Prostate gland (tissue), 2 donors: ENCODE data around the gene FLYWCH1.

Experiments
- CTCF ChIP-seq, 4 experiments: fragments of 200-600 bp in 2 of 4; fragments of 450-650 bp in 2 of 4; sonication (generic) in 2 of 4; IDR thresholded peaks; 1 replicate in 3 of 4; 2 replicates in 1 of 4; pipeline ENCODE4 v1.5.1; 2016 to 2019; ENCODE audit warnings: antibody characterized with exemption in 4 of 4, mild to moderate bottlenecking in 2 of 4, moderate library complexity in 2 of 4
- POLR2A ChIP-seq: fragments of 450-650 bp; IDR thresholded peaks from one replicate; pipeline ENCODE4 v1.6.1; 2016; ENCODE audit warnings: antibody characterized with exemption, mild to moderate bottlenecking

DNA sequence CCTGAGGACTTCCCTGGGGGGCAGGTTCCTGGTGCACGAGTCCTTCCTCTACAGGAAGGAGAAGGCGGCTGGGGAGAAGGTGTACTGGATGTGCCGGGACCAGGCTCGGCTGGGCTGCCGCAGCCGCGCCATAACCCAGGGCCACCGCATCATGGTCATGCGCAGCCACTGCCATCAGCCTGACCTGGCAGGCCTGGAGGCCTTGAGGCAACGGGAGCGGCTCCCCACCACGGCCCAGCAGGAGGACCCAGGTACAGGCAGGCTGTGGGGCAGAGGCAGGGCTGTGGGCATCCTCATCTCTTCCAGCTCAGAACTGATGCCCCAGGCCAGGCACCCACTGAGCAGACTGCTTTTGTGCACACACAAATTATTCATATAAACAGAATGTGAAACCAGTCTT is 26.5 kb downstream of the FLYWCH1 start:
- TF ChIP-seq CTCF (IDR thresholded peaks at IDR 0.05) (no peak), POLR2A (no peak)
